Colonic mucosa (tissue), 4 donors: Measurements from ENCODE around the gene GALNT9. TPM values are rescaled to one million over a fixed set of nuclear protein-coding genes. Genes with fewer than 3 reads are reported as not detected.

Experiments
- DNase-seq: peaks from one replicate; pipeline ENCODE4 v3.0.0-alpha.2; 2020
- H3K27ac ChIP-seq: fragments of 200-600 bp; one replicate; pipeline ENCODE4 v1.8.0; 2021
- H3K27me3 ChIP-seq: fragments of 200-600 bp; one replicate; pipeline ENCODE4 v1.8.0; 2021
- H3K36me3 ChIP-seq: fragments of 200-600 bp; one replicate; pipeline ENCODE4 v1.8.0; 2021
- H3K4me1 ChIP-seq: fragments of 200-600 bp; one replicate; pipeline ENCODE4 v1.8.0; 2021; ENCODE audit warnings: mild to moderate bottlenecking
- H3K4me3 ChIP-seq: fragments of 200-600 bp; one replicate; pipeline ENCODE4 v1.8.0; 2021
- H3K9ac ChIP-seq, 2 donors: one replicate each; pipeline ENCODE4 v1.7.0; 2013; ENCODE audit warnings: control low read depth in 2 of 2, low read depth in 2 of 2, low read length in 2 of 2
- H3K9me3 ChIP-seq: fragments of 200-600 bp; one replicate; pipeline ENCODE4 v1.8.0; 2021
- intact Hi-C: fragments of 100-400 bp; cut with DNase I; formaldehyde crosslinking; loops from one replicate; pipeline ENCODE4 v1.14.1; 2022
- total RNA-seq, 2 donors: library from RNA; stranded (reverse); fragmentation: NEBNext Ultra II Directional in 1 of 2; extraction: Animal tissue kit (Norgen Biotek cat#: 25700) in 1 of 2; gene quantifications; one replicate each; pipeline ENCODE4 v1.2.1, GENCODE V29; 2021
- TF ChIP-seq, protein P1 (sequence below): fragments of 200-600 bp; IDR thresholded peaks from one replicate; pipeline ENCODE4 v1.8.0; 2022; ENCODE audit warnings: antibody characterized with exemption, mild to moderate bottlenecking
- donor health status: healthy.
- donor health status: DM: no; HTN: no; CAD: no.
- donor health status: DM: no; HTN: no; CAD: no.

The GALNT9 gene
- total RNA-seq, 2 donors from 2014 or later: 0.45 TPM; not detected in 1

DNA sequence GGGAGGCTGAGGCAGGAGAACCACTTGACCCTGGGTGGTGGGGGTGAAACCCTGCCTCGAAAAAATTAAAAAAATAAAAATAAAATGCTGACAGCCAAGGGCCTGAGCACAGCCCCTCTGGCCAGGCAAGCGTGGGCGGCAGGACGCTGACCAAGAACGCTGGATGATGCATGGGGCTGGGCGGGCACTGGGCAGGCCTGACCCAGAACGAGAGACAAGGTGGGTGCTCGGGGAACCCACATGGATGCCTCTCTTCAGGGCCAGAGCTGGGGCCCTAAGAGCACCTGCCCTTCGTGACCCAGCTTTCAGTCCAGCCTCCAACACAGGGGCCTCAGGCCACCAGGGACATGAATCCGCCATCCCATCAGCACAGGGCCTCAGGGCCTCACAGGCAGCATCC is 11.3 kb downstream of the GALNT9 start:
- Histone ChIP-seq H3K27ac (no peak overlapping the region), H3K36me3 (no peaks in the 10 kb centered on the region), H3K9me3 (no peaks in the 10 kb centered on the region), H3K4me3 (no peak overlapping the region), H3K27me3 (no peaks in the 10 kb centered on the region), H3K4me1 (no peaks in the 10 kb centered on the region), H3K9ac (no peak overlapping the region)
- TF ChIP-seq, protein P1, sequence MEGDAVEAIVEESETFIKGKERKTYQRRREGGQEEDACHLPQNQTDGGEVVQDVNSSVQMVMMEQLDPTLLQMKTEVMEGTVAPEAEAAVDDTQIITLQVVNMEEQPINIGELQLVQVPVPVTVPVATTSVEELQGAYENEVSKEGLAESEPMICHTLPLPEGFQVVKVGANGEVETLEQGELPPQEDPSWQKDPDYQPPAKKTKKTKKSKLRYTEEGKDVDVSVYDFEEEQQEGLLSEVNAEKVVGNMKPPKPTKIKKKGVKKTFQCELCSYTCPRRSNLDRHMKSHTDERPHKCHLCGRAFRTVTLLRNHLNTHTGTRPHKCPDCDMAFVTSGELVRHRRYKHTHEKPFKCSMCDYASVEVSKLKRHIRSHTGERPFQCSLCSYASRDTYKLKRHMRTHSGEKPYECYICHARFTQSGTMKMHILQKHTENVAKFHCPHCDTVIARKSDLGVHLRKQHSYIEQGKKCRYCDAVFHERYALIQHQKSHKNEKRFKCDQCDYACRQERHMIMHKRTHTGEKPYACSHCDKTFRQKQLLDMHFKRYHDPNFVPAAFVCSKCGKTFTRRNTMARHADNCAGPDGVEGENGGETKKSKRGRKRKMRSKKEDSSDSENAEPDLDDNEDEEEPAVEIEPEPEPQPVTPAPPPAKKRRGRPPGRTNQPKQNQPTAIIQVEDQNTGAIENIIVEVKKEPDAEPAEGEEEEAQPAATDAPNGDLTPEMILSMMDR: no peak
- no peak for DNase-seq
- intact Hi-C loops: no loop called here

DNA sequence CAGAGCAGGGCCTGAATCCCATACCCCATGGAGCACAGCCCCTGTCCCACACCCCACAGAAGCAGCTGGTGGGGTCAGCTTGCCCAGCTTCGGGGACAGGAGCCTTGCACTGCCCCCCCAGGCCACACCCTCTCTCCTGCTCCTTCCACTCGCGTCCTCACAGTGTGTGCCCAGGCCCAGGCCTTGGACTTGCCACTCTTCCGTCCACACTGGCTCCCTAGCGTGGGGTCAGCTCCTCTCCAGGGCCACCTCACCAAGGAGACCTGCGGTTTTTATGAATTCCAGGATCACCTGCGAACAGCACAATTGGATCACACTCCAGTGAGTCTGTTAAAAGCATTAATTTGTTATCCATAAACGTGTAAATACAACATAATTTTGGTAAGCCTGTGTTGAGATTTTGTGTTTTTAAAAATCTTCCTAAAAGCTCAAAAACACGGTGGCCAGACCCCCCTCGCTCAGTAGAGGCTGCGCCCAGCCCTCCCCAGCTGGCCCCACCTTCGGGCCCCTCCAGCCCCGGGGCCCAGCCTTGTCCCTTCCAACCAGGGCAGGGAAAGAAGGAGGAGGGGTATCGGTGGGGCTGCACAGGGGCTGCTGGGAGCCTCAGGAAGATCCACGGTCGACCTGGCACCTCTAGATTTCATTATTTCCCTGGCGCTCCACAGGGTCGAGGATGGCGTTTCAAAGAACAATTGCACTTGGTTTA is 12.0 kb downstream of the GALNT9 start:
- Histone ChIP-seq H3K27ac (no peak overlapping the region), H3K4me3 (no peak overlapping the region), H3K4me1 (no peaks in the 10 kb centered on the region), H3K9me3 (no peaks in the 10 kb centered on the region), H3K27me3 (no peaks in the 10 kb centered on the region), H3K9ac (no peak overlapping the region), H3K36me3 (no peaks in the 10 kb centered on the region)
- intact Hi-C loops: no loop called here
- TF ChIP-seq, protein P1: no peak
- DNase-seq: no peak

DNA sequence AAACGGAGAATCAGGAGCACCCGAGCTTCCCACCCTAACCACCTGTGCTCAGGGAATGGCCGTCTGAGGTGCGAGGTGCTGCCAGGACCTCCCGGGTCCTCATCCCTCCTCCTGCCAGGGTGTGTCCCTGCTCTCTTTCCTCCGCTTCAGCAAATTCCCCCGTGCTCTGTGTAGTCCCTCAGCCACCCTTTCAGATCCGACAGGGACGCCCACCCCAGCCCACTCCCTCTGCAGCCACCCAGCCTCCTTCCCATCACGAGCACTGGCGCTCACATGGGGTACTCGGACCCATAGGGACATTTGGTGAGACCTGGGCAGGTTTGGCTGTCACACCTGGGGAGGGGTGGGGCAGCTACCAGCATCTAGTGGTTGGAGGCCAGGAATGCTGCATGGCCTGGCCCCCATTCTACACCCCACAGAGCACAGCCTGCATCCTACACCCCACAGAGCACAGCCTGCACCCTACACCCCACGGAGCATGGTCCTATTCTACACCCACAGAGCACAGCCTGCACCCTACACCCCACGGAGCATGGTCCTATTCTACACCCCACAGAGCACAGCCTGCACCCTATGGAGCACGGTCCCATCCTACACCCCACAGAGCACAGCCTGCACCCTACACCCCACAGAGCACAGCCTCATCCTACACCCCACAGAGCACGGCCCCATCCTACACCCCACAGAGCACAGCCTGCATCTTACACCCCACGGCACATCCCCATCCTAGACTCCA is 12.7 kb downstream of the GALNT9 start:
- H3K4me1 ChIP-seq: no peaks in the 10 kb centered on the region
- no peaks in the 10 kb centered on the region for H3K9me3 ChIP-seq
- DNase-seq: no peak
- H3K27me3 ChIP-seq: no peaks in the 10 kb centered on the region
- H3K4me3 ChIP-seq: no peak overlapping the region
- H3K36me3 ChIP-seq: no peaks in the 10 kb centered on the region
- intact Hi-C loops: no loop called here
- no peak overlapping the region for H3K9ac ChIP-seq
- TF ChIP-seq, protein P1: no peak
- no peak overlapping the region for H3K27ac ChIP-seq

DNA sequence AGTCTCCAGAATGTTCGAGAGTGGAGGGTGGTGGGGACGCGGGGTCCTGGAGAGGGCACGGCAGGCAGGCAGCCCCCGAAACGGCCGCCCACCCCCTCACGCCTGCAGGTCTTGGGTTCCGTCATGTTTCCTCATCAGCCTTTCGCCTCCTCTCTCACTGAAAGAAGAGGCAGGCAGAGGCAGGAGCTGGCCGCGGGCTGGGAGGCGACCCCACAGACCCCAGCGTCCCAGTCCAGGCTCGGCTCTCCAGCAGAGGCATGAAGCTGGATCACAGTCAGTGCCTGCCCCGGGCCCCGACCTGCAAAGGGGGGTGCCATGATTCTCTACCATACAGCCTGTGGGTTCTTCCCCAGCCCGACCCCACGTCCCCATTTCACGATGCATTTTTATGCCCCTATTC is 13.4 kb downstream of the GALNT9 start:
- H3K9me3 ChIP-seq: no peaks in the 10 kb centered on the region

DNA sequence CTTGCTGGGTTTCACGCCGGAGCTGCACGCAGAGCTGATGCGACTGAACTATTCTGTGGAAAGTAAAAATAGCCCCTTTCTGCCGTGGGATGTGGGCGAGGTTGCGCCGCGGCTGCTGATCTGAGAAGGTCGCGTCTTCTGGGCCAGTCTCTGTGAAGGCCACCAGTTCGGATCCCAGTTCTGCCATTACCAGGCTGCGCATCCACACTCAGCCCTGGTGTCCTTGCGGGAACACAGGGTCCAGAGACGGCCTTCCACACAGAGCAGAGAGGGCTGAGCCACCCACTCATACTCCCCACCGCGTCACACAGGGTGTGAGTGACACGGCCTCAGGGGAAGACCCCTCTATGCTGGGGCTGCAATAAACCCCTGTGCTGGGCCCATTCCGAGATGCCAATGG is 13.9 kb downstream of the GALNT9 start:
- no peak for DNase-seq
- Histone ChIP-seq H3K4me3 (no peak overlapping the region), H3K9ac (no peak overlapping the region), H3K27ac (no peak overlapping the region), H3K36me3 (no peaks in the 10 kb centered on the region), H3K4me1 (no peaks in the 10 kb centered on the region), H3K27me3 (no peaks in the 10 kb centered on the region), H3K9me3 (no peaks in the 10 kb centered on the region)
- intact Hi-C loops: no loop called here
- TF ChIP-seq, protein P1: no peak

More for the DNA sequence above, 13.4 kb downstream of the GALNT9 start:
- no peaks in the 10 kb centered on the region for H3K36me3 ChIP-seq
- H3K9ac ChIP-seq: no peak overlapping the region
- H3K27me3 ChIP-seq: no peaks in the 10 kb centered on the region
- TF ChIP-seq, protein P1: no peak
- intact Hi-C loops: no loop called here
- H3K4me1 ChIP-seq: no peaks in the 10 kb centered on the region
- no peak overlapping the region for H3K27ac ChIP-seq
- no peak for DNase-seq
- no peak overlapping the region for H3K4me3 ChIP-seq
